ENCODE measurements around the gene OR5T3. TPM values are rescaled to one million over a fixed set of nuclear protein-coding genes. Genes with fewer than 3 reads are reported as not detected.

OR5T3 gene
- total RNA-seq, 1 donor from 2014 or later: not detected

GRCh38 chr11:56292154-56292553, 40.1 kb downstream of the OR5T3 start, which contains the start of gene OR8H1:
Gene OR8H1, minus strand, starts transcription at chr11:56292254. Its CDS starts 1,192 bp downstream, at chr11:56291062.
- H3K36me3 Mint-ChIP-seq (ENCODE audit: low read depth, unreplicated experiment): no peaks in the 10 kb centered on the region
- Histone ChIP-seq H3K27me3 (ENCODE audit: insufficient read depth, low read length) (no peaks in the 10 kb centered on the region), H3K9me3 (ENCODE audit: insufficient read depth, low read depth, low read length) (no peaks in the 10 kb centered on the region), H3K9ac (ENCODE audit: low read length) (no peak within 1 kb of the TSS), H3K79me2 (ENCODE audit: insufficient read depth, low read length) (no peaks in the 10 kb centered on the region), H3K36me3 (ENCODE audit: insufficient read depth, low read length) (no peaks in the 10 kb centered on the region), H3K27ac (ENCODE audit: low read depth, low read length) (no peak within 1 kb of the TSS), H3K4me2 (ENCODE audit: low read length) (no peak within 1 kb of the TSS), H4K20me1 (ENCODE audit: insufficient read depth, low read length) (no peaks in the 10 kb centered on the region), H3K4me3 (ENCODE audit: insufficient read depth, low read depth, low read length) (no peak within 1 kb of the TSS), H3K4me1 (ENCODE audit: insufficient read depth, low read length) (no peaks in the 10 kb centered on the region), H2AFZ (ENCODE audit: low read depth, low read length) (no peak within 1 kb of the TSS)
- H3K27me3 Mint-ChIP-seq (ENCODE audit: low read depth, unreplicated experiment): no peaks in the 10 kb centered on the region
- no peaks in the 10 kb centered on the region for H3K4me1 Mint-ChIP-seq (ENCODE audit: low read depth, unreplicated experiment)
- H3K27ac Mint-ChIP-seq (ENCODE audit: unreplicated experiment): no peak within 1 kb of the TSS
- DNase-seq (ENCODE audit: low read depth): no peak
- no peak for FAIRE-seq
- no peaks in the 10 kb centered on the region for H3K9me3 Mint-ChIP-seq (ENCODE audit: unreplicated experiment)
- H3K4me3 Mint-ChIP-seq (ENCODE audit: unreplicated experiment): no peak within 1 kb of the TSS
- TF ChIP-seq EZH2 (IDR thresholded peaks at IDR 0.05; ENCODE audit: insufficient read depth, low read length): no peak
- TF ChIP-seq, protein P1, sequence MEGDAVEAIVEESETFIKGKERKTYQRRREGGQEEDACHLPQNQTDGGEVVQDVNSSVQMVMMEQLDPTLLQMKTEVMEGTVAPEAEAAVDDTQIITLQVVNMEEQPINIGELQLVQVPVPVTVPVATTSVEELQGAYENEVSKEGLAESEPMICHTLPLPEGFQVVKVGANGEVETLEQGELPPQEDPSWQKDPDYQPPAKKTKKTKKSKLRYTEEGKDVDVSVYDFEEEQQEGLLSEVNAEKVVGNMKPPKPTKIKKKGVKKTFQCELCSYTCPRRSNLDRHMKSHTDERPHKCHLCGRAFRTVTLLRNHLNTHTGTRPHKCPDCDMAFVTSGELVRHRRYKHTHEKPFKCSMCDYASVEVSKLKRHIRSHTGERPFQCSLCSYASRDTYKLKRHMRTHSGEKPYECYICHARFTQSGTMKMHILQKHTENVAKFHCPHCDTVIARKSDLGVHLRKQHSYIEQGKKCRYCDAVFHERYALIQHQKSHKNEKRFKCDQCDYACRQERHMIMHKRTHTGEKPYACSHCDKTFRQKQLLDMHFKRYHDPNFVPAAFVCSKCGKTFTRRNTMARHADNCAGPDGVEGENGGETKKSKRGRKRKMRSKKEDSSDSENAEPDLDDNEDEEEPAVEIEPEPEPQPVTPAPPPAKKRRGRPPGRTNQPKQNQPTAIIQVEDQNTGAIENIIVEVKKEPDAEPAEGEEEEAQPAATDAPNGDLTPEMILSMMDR (IDR thresholded peaks at IDR 0.05; ENCODE audit: insufficient read depth, low read depth, low read length): no peak

GRCh38 chr11:56296898-56297297, 44.8 kb downstream of the OR5T3 start:
- H3K9ac ChIP-seq (ENCODE audit: low read length): no peak overlapping the region
- H4K20me1 ChIP-seq (ENCODE audit: insufficient read depth, low read length): no peaks in the 10 kb centered on the region
- H3K4me3 ChIP-seq (ENCODE audit: insufficient read depth, low read depth, low read length): no peak overlapping the region
- no peaks in the 10 kb centered on the region for H3K27me3 ChIP-seq (ENCODE audit: insufficient read depth, low read length)
- no peak overlapping the region for H3K4me2 ChIP-seq (ENCODE audit: low read length)
- TF ChIP-seq, protein P1 (IDR thresholded peaks at IDR 0.05; ENCODE audit: insufficient read depth, low read depth, low read length): no peak
- TF ChIP-seq EZH2 (IDR thresholded peaks at IDR 0.05; ENCODE audit: insufficient read depth, low read length): no peak
- FAIRE-seq: no peak
- Mint-ChIP-seq H3K27me3 (ENCODE audit: low read depth, unreplicated experiment) (no peaks in the 10 kb centered on the region), H3K4me3 (ENCODE audit: unreplicated experiment) (no peak overlapping the region), H3K4me1 (ENCODE audit: low read depth, unreplicated experiment) (no peaks in the 10 kb centered on the region), H3K27ac (ENCODE audit: unreplicated experiment) (no peak overlapping the region), H3K9me3 (ENCODE audit: unreplicated experiment) (no peaks in the 10 kb centered on the region), H3K36me3 (ENCODE audit: low read depth, unreplicated experiment) (no peaks in the 10 kb centered on the region)
- H3K9me3 ChIP-seq (ENCODE audit: insufficient read depth, low read depth, low read length): no peaks in the 10 kb centered on the region
- no peak overlapping the region for H2AFZ ChIP-seq (ENCODE audit: low read depth, low read length)
- no peaks in the 10 kb centered on the region for H3K79me2 ChIP-seq (ENCODE audit: insufficient read depth, low read length)
- H3K4me1 ChIP-seq (ENCODE audit: insufficient read depth, low read length): no peaks in the 10 kb centered on the region
- H3K27ac ChIP-seq (ENCODE audit: low read depth, low read length): no peak overlapping the region
- H3K36me3 ChIP-seq (ENCODE audit: insufficient read depth, low read length): no peaks in the 10 kb centered on the region
- DNase-seq (ENCODE audit: low read depth): no peak

Other genes starting within 250 kb of the OR5T3 start
- not detected in 2 replicates for gene OR5AS1, start 224.6 kb upstream of the OR5T3 start, total RNA-seq
- not detected in 2 replicates for gene OR8I2, start 158.9 kb upstream of the OR5T3 start, total RNA-seq
- not detected in 2 replicates for gene OR8H2, start 148.6 kb upstream of the OR5T3 start, total RNA-seq
- gene OR8H3, start 129.9 kb upstream of the OR5T3 start, total RNA-seq: not detected in 2 replicates
- gene OR8J3, start 112.1 kb upstream of the OR5T3 start, total RNA-seq: not detected in 2 replicates
- gene OR8K5, start 91.9 kb upstream of the OR5T3 start, total RNA-seq: not detected in 2 replicates
- not detected in 2 replicates for gene OR5J2, start 75.6 kb upstream of the OR5T3 start, total RNA-seq
- not detected in 2 replicates for gene OR5T2, start 18.0 kb upstream of the OR5T3 start, total RNA-seq
- gene OR5T1, start 21.9 kb downstream of the OR5T3 start, total RNA-seq: not detected in 2 replicates
- gene OR8H1, start 40.0 kb downstream of the OR5T3 start, total RNA-seq: not detected in 2 replicates
- gene OR8K3, start 62.9 kb downstream of the OR5T3 start, total RNA-seq: not detected in 2 replicates
- not detected in 2 replicates for gene OR8K1, start 93.8 kb downstream of the OR5T3 start, total RNA-seq
- gene OR8J1, start 102.0 kb downstream of the OR5T3 start, total RNA-seq: not detected in 2 replicates
- not detected in 2 replicates for gene OR8U1, start 123.4 kb downstream of the OR5T3 start, total RNA-seq
- gene OR5AL1, start 160.4 kb downstream of the OR5T3 start, total RNA-seq: not detected in 2 replicates
- not detected in 2 replicates for gene OR5M3, start 221.1 kb downstream of the OR5T3 start, total RNA-seq
- gene OR5M8, start 239.1 kb downstream of the OR5T3 start, total RNA-seq: not detected in 2 replicates

Data from astrocyte (in vitro differentiated cells and primary cell).